Left cardiac atrium (tissue), 4 donors: Measurements from ENCODE around the gene DIAPH3. TPM values are rescaled to one million over a fixed set of nuclear protein-coding genes. Genes with fewer than 3 reads are reported as not detected.

Experiments
- ATAC-seq, 2 donors: fragments of 200-7000 bp; cut with Tn5 transposase; one replicate each; pipeline ENCODE4 v1.9.1; 2020; ENCODE audit warnings: mild to moderate bottlenecking in 2 of 2, moderate library complexity in 2 of 2
- DNase-seq: peaks from one replicate; pipeline ENCODE4 v3.0.0-alpha.2; 2020
- intact Hi-C, 2 donors: fragments of 100-400 bp; cut with DNase I; formaldehyde crosslinking; loops; one replicate each; pipeline versions ENCODE4 v1.14.1 to v1.15.1; 2022 to 2023
- total RNA-seq, 2 donors: library from RNA; stranded (reverse); fragmentation: NEBNext Ultra II Directional; extraction: Animal tissue kit (Norgen Biotek cat#: 25700); gene quantifications; one replicate each; pipeline ENCODE4 v1.2.1, GENCODE V29; 2021
- donor health status: DM: no; HTN: yes; CAD: no.
- donor health status: DM: no; HTN: yes; CAD: no; lungs with severe emphysema.
- donor health status: DM: yes; HTN: yes; CAD: no.
- donor health status: Dilated cardiomyopathy.

DIAPH3 gene
- total RNA-seq, 2 donors from 2014 or later: 0.26 to 0.50 TPM

- intact Hi-C loops: no loop called here
- no peak for ATAC-seq
- DNase-seq: no peak
Measured at GRCh38 chr13:59755632-59756290, 408.0 kb downstream of the DIAPH3 start.

DNA sequence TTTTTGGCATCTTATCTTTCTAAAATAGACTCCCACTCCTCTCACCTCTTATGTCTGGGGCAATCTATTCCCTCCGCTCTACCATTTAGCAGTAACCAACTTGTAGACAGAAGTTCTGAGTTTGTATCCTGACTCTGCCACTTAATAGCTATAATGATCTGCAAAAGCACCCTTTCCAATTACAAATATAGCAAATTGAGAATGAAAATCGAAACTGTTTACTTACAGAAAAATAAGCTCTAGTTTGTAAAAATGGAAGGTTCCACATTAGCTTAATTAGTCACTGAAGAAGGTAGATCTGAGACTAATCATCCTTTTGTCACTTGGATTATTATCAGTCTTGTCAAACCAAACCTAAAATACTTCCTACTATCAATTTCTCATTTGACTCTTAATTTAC lies 409.3 kb downstream of the DIAPH3 start:
- intact Hi-C loops: no loop called here
- DNase-seq (no peak), ATAC-seq (no peak)

DNA sequence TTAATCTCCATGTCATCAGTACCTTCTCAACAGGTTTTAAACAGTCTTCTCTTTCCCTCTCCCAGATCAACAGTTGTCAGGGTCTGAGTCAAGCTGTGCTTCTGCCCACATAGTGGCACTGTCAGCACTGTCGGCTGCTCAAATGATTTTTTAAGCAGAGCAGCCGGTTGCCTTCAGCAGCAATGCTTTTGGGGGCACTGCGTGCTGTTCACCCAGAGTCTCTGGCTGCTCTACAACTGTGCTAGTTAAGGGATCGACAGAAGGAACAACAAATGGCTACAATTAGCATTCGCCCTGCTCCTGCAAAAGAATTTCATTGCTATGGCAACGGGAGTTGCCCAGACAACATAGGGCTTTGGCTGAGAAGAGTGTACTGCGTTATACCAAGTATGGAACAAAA lies 412.9 kb downstream of the DIAPH3 start:
- DNase-seq (no peak), ATAC-seq (peak; percentile 70)
- intact Hi-C loops: no loop called here

- no peak for DNase-seq
- no peak for ATAC-seq
- intact Hi-C loops: no loop called here
Measured at GRCh38 chr13:59748046-59748445, 415.7 kb downstream of the DIAPH3 start.

DNA sequence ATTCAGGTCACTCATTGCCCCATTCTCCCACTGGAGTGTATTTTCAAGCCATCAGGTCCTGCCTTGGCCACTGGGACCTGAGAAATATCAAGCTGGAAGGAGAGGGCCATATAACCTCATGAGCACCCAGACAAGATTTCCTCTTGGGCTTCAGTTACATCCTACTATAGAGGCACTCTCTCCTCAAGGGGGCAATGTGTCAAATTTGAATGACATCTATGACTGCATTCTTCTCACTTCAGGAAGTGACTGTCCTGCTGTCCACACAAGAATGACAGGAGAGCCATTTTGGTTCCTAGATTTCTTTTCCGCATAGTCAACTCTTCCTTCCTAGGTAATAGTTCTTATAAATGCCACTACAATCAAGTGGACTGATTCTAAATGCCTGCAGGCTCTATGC lies 416.2 kb downstream of the DIAPH3 start:
- intact Hi-C loops: no loop called here
- ATAC-seq (no peak), DNase-seq (no peak)

- ATAC-seq: no peak
- intact Hi-C loops: no loop called here
Measured at GRCh38 chr13:59746291-59746962, 417.3 kb downstream of the DIAPH3 start.

DNA sequence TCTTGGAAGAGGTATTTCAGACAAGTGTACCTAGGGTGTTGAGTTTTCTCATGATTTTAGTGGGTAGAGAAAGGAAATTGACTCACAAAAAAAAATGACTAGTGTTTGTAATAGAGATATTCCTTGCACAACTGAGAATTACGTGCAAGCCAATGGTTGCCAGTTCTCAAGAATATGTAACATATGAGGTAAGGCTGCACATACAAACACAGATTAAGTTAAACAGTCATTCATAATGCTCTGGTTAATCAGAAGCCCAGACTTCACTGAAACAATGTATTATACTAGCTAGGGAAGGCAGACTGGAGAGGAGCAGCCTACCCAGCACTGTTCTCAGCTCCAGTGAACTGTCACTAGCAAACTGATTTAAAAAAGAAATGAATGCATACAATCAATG lies 418.3 kb downstream of the DIAPH3 start:
- no peak for DNase-seq
- ATAC-seq: no peak
- intact Hi-C loops: no loop called here

More at GRCh38 chr13:59746291-59746962, 417.3 kb downstream of the DIAPH3 start:
- DNase-seq: no peak

DNA sequence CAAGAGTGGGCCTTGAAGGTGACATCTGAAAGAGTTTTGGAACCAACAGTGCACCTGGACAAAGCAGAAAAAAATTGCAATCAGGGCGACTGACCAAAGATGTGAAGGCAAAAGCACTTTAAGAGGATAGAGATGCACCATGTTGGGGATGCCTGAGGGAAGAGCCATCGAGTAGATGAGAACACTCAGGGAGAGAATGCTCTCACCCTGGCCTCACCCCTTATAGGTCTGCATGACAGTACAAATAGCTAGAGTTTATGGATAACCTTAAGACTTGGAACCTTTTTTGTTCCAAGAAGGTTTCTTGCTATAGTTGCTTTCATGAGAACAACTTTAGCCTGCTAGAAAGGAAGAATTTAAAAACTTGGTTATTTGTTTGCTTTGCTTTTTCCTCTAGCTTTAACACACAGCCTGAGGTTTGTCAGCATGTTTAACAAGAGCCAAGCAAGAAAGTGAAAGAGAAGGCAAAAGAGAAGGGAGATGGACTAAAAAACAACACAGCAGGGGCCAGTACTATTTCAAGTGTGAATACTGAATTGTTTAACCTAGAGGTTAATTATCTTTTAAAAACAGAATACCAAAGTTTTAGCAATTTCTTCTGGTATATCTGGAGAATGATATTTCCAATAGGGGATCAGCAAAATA lies 418.9 kb downstream of the DIAPH3 start:
- no peak for DNase-seq
- intact Hi-C loops: no loop called here
- no peak for ATAC-seq

DNA sequence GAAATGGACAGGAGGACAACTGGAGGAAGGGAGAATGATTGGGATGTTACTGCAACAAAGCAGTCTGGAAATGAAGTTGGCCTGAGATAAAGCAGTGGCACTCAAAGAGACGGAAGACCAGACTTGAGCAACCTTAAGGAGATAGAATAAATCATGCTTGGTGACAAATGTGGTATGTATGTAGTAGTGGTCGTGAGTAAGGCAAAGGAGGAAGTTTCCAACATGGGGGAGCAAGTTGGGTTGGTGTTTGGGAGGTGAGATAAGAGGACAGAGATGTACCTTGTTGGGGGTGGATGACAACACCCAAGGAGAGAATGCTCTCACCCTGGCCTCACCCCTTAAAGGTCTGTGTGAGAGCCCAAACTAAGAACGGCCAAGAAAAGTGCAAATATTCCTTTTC lies 420.5 kb downstream of the DIAPH3 start:
- ATAC-seq: no peak
- intact Hi-C loops: no loop called here
- DNase-seq: no peak

DNA sequence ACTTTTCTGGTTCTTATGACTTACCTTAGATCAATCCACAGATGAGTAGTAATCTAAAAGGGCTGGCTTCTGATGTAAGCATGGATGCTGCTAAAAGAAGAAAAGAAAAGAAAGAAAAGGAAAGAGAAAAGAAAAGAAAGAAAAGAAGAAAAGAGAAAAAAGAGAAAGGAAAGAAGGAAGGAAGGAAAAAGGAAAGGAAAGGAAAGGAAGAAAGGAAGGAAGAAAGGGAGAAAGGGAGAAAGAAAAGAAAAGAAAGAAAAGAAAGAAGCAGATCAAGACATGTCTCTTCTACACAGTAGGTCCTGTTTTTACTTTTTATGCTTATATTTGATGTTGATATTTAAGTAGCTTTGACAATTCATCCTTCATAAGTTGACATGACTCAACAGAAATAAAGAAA lies 421.3 kb downstream of the DIAPH3 start:
- DNase-seq (no peak), ATAC-seq (no peak)
- intact Hi-C loops: no loop called here

- no peak for DNase-seq
- intact Hi-C loops: no loop called here
- no peak for ATAC-seq
Measured at GRCh38 chr13:59738921-59739320, 424.8 kb downstream of the DIAPH3 start.

- no peak for DNase-seq
- intact Hi-C loops: no loop called here
- ATAC-seq: no peak
Measured at GRCh38 chr13:59734393-59734792, 429.3 kb downstream of the DIAPH3 start.

- no peak for DNase-seq
- no peak for ATAC-seq
- intact Hi-C loops: no loop called here
Measured at GRCh38 chr13:59733744-59734143, 430.0 kb downstream of the DIAPH3 start.

- intact Hi-C loops: no loop called here
- ATAC-seq (no peak), DNase-seq (no peak)
Measured at GRCh38 chr13:59730026-59730425, 433.7 kb downstream of the DIAPH3 start.

DNA sequence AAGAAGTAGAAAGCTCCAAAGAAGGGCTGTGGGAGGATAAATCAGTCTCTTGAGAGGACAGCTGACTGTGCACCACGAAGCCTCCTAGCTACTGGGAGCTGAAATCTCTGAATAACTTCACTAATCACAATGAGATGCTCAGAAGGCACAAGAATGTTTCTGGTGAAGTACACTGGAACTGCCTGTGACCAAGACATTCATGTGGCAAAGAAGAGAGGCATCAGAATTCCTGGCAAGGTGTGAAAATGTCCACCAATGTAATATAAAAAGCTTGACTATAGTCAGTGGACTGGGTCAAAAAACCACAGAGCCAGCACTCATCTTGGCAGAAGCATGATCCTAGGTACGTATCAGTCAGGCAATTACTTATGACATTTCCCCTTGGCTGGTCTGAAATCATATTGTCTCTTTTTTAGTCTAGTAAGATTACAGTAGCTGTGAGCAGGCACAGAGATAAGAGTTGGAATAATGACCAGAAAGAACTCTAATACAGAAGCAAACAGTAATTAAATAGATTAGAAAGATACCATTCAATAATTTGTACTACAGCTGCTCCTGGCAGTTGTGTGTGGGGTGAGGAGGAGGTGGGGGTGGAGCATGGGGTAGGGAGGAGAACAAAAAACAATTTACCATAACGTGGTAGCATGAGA lies 434.7 kb downstream of the DIAPH3 start:
- DNase-seq: no peak
- intact Hi-C loops: no loop called here
- no peak for ATAC-seq

- DNase-seq (no peak), ATAC-seq (no peak)
- intact Hi-C loops: no loop called here
Measured at GRCh38 chr13:59721926-59722910, 441.5 kb downstream of the DIAPH3 start.

GRCh38 chr13:59715611-59716010 lies 448.1 kb downstream of the DIAPH3 start:
- intact Hi-C loops: no loop called here
- DNase-seq (no peak), ATAC-seq (no peak)

- intact Hi-C loops: no loop called here
- no peak for ATAC-seq
- DNase-seq: no peak
Measured at GRCh38 chr13:59710996-59711701, 452.6 kb downstream of the DIAPH3 start.
